Measurements from ENCODE around the gene TSPAN18. TPM values are rescaled to one million over a fixed set of nuclear protein-coding genes. Genes with fewer than 3 reads are reported as not detected.

TSPAN18 gene
- total RNA-seq, 1 donor from 2014 or later, result 31.7 TPM

DNA sequence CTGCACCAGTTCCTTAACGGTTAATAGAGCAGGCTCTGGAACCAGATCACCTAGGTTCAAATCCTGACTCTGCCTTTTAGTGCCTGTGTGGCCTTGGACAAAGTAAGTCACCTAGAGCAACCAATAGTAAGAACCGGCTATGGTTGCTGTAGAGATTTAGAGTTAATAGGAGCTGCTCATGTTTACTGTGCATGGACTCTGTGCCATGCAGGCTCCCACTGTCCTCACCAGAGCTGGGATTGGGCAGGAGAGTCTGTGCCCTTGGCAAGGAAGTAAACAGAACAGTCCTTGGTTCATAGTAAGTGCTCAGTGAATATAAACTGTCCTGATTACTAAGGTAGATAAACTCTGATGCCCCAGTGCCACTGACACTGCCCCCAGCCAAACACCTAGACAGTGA, 225.3 kb downstream of the TSPAN18 start:
- Histone ChIP-seq H2AFZ (ENCODE audit: low read depth, low read length) (no peak overlapping the region), H3K27ac (ENCODE audit: low read depth, low read length) (no peak overlapping the region), H3K79me2 (ENCODE audit: insufficient read depth, low read length) (peaks cover 4% of the 10 kb centered on the region), H4K20me1 (ENCODE audit: insufficient read depth, low read length) (peaks cover 23% of the 10 kb centered on the region), H3K4me1 (ENCODE audit: insufficient read depth, low read length) (peaks cover 18% of the 10 kb centered on the region), H3K36me3 (ENCODE audit: insufficient read depth, low read length) (no peaks in the 10 kb centered on the region), H3K9ac (ENCODE audit: low read length) (no peak overlapping the region), H3K4me3 (ENCODE audit: insufficient read depth, low read depth, low read length) (no peak overlapping the region), H3K27me3 (ENCODE audit: insufficient read depth, low read length) (peaks cover 9% of the 10 kb centered on the region), H3K4me2 (ENCODE audit: low read length) (no peak overlapping the region), H3K9me3 (ENCODE audit: insufficient read depth, low read depth, low read length) (no peaks in the 10 kb centered on the region)
- no peak for DNase-seq (ENCODE audit: low read depth)
- H3K27ac Mint-ChIP-seq (ENCODE audit: unreplicated experiment), result no peak overlapping the region
- H3K4me3 Mint-ChIP-seq (ENCODE audit: unreplicated experiment), result no peak overlapping the region
- H3K4me1 Mint-ChIP-seq (ENCODE audit: low read depth, unreplicated experiment), result peaks cover 28% of the 10 kb centered on the region
- H3K27me3 Mint-ChIP-seq (ENCODE audit: low read depth, unreplicated experiment), result peaks cover 5% of the 10 kb centered on the region
- no peaks in the 10 kb centered on the region for H3K36me3 Mint-ChIP-seq (ENCODE audit: low read depth, unreplicated experiment)
- TF ChIP-seq, protein P1, sequence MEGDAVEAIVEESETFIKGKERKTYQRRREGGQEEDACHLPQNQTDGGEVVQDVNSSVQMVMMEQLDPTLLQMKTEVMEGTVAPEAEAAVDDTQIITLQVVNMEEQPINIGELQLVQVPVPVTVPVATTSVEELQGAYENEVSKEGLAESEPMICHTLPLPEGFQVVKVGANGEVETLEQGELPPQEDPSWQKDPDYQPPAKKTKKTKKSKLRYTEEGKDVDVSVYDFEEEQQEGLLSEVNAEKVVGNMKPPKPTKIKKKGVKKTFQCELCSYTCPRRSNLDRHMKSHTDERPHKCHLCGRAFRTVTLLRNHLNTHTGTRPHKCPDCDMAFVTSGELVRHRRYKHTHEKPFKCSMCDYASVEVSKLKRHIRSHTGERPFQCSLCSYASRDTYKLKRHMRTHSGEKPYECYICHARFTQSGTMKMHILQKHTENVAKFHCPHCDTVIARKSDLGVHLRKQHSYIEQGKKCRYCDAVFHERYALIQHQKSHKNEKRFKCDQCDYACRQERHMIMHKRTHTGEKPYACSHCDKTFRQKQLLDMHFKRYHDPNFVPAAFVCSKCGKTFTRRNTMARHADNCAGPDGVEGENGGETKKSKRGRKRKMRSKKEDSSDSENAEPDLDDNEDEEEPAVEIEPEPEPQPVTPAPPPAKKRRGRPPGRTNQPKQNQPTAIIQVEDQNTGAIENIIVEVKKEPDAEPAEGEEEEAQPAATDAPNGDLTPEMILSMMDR (IDR thresholded peaks at IDR 0.05; ENCODE audit: insufficient read depth, low read depth, low read length), result no peak
- no peak for TF ChIP-seq EZH2 (IDR thresholded peaks at IDR 0.05; ENCODE audit: insufficient read depth, low read length)
- H3K9me3 Mint-ChIP-seq (ENCODE audit: unreplicated experiment), result no peaks in the 10 kb centered on the region
- no peak for FAIRE-seq

- no peak overlapping the region for H2AFZ ChIP-seq (ENCODE audit: low read depth, low read length)
- no peak overlapping the region for H3K4me2 ChIP-seq (ENCODE audit: low read length)
- peaks cover 5% of the 10 kb centered on the region for H3K27me3 Mint-ChIP-seq (ENCODE audit: low read depth, unreplicated experiment)
- peaks cover 9% of the 10 kb centered on the region for H3K27me3 ChIP-seq (ENCODE audit: insufficient read depth, low read length)
- peaks cover 17% of the 10 kb centered on the region for H4K20me1 ChIP-seq (ENCODE audit: insufficient read depth, low read length)
- no peaks in the 10 kb centered on the region for H3K9me3 Mint-ChIP-seq (ENCODE audit: unreplicated experiment)
- peaks cover 28% of the 10 kb centered on the region for H3K4me1 Mint-ChIP-seq (ENCODE audit: low read depth, unreplicated experiment)
- no peak overlapping the region for H3K9ac ChIP-seq (ENCODE audit: low read length)
- DNase-seq (ENCODE audit: low read depth) (no peak), FAIRE-seq (no peak)
- no peaks in the 10 kb centered on the region for H3K36me3 ChIP-seq (ENCODE audit: insufficient read depth, low read length)
- no peak overlapping the region for H3K27ac Mint-ChIP-seq (ENCODE audit: unreplicated experiment)
- H3K9me3 ChIP-seq (ENCODE audit: insufficient read depth, low read depth, low read length), result no peaks in the 10 kb centered on the region
- H3K4me1 ChIP-seq (ENCODE audit: insufficient read depth, low read length), result peaks cover 18% of the 10 kb centered on the region
- no peak for TF ChIP-seq EZH2 (IDR thresholded peaks at IDR 0.05; ENCODE audit: insufficient read depth, low read length)
- TF ChIP-seq, protein P1 (IDR thresholded peaks at IDR 0.05; ENCODE audit: insufficient read depth, low read depth, low read length), result no peak
- H3K4me3 Mint-ChIP-seq (ENCODE audit: unreplicated experiment), result no peak overlapping the region
- no peak overlapping the region for H3K27ac ChIP-seq (ENCODE audit: low read depth, low read length)
- H3K79me2 ChIP-seq (ENCODE audit: insufficient read depth, low read length), result peaks cover 4% of the 10 kb centered on the region
- H3K36me3 Mint-ChIP-seq (ENCODE audit: low read depth, unreplicated experiment), result no peaks in the 10 kb centered on the region
- no peak overlapping the region for H3K4me3 ChIP-seq (ENCODE audit: insufficient read depth, low read depth, low read length)
Measured at GRCh38 chr11:44952500-44953260, 225.9 kb downstream of the TSPAN18 start.
